Measurements from ENCODE around the gene BRME1. TPM values are rescaled to one million over a fixed set of nuclear protein-coding genes. Genes with fewer than 3 reads are reported as not detected.

The BRME1 gene
- total RNA-seq, 1 donor from 2014 or later: 0.51 TPM

- no peak for DNase-seq
Observed at GRCh38 chr19:13844130-13844631, 61.7 kb downstream of the BRME1 start.

DNA sequence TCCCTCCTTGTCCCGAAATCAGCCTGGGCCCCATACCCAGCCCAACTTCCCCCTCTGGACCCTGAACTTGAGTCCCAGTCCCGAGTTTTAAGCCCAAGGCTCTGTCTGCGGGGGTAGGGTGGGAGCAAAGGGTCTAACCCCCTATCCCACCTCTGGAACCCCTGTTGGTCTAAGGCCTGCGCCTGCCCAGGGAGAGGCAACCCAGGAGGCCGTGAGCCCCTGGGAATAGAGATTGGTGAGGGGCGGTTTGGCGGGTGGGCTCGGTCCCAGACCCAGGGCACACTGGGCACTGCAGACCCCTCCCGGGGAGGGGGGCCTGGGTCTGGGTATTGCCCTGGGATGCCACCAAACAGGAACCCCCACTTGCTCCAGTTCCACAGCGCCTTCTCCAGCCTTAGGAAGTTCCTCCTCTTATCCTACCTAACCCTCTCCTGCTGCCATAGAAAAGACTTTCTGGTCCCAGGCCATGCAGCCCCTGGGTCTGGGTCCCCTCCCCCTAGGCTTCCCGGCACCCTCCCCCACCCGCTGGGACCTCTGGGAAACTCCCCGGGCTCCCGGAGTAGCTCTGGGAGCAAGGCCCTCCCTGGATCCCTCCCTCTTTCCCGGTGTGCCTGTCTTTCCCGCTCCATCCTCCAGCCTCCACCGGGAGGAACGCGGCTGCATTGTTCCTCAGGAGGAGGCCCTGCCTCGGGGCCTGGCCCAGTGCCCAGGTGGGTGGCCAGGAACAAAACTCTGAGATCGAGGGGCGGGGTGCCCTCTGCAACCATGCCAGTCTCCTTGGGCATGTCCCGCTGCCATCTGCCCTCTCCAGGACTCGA, 62.6 kb downstream of the BRME1 start:
- DNase-seq: peak; percentile 60

- DNase-seq: peak; percentile 83
Observed at GRCh38 chr19:13842291-13843103, 63.4 kb downstream of the BRME1 start.

DNA sequence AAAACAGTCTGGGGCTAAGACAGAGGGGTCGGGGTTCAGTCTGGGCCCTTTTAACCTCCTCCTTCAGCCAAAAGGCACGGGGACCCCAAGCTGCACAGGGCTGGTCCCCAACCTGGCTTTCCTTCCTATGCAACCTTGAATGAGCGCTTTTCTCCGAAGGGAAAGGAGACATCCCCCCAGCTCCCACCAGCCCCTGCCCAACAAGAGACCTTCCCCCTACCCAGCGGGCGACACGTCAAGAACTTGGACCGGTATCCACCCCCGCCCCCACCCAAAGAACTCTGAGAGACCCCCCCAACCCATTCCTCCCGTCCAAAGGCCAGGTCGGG, 64.0 kb downstream of the BRME1 start:
- no peak for DNase-seq

- DNase-seq: peak; percentile 47
Observed at GRCh38 chr19:13841086-13841961, 64.6 kb downstream of the BRME1 start.

DNA sequence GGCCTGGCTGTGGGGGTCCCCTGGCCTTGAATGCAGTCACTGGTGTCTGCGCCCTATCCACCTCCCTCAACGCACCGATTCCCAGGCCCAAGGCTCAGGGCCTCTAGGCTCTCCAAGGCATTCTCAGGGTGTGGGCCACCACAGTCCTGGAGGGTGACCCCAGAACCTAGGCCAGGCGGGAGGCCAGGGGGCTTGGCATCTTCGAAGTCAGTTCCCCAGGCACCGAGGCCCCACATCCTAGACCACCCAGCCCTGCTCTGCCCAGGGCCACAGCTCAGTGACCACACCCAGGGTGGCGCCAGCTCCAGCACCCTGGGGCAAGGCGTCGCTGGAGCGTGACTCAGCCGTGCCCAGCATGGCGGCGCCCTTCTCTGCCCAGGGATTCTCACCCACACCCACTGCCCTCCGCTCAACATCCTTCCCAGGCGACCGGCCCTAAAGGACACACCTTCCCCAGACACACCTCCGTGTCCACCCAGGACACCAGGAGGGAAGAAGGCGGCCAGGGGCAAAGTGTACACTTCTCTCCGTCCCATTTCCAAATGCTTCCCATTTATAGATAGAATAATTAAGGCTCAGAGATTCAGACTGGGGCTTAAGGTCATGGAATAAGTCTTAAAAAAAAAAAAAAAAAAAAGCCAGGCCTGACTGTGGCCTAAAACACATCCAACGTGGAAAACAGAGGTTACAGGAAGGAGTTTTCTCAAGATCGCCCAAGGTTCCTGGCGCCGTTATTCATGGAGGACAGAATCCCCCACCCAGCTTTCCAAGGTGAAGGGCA, 65.4 kb downstream of the BRME1 start:
- DNase-seq: peak; percentile 49

DNA sequence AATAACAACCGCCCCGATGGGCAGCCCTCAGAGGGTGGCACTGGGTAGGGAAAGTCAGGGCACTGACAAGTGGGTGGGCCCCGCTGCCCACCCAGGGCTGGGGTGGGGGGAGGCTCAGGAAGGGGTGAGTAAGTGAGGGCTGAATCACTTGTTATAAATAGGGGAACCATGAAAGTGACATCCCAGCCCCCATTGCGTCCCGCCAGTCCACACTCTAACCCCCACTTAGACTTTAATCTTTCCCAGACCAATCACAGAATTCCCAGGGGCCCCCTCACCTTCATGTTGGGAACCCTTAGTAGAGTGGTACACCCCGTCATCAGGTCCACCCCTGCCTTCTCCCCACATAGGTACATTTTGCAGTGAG, 66.0 kb downstream of the BRME1 start:
- DNase-seq: no peak

DNA sequence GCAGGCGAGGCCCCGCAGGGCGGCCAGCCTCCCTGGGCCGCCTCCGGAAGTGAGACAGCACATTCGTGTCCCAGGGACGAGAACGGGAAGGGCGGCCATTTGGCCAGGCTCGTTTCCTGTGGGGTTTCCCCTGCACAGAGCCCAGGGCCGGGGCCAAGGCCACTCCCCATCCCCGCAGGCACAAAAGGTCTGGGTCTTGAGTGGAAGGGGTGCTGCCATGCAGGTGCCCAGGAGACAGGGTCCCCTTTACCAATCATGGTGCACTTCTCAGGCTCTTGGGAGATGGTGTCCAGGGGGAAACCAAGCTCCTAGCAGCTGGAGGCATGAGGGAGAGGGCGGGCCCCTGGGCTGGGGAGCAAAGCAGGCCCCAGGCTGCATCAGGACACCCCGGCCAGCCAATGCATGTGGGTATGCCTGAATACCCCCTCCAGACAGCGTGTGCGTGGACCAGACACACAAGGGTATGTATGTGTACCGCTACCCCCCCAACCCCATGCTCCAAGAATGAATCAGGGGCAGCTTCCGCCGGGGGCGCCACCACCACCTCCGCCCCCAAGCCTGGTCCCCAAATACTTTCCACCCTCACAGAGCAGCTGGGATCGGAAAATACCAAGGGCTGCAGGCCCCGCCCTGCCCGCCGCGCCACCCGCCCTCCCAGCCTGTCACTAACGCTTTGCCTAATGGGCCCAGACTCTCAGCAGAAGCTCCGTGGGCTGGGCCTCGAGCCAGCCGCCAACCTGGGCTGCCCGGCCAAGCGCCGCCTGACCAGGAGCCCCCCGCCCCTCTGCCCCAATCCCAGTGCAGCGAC, 66.6 kb downstream of the BRME1 start:
- peak; percentile 89 for DNase-seq

DNA sequence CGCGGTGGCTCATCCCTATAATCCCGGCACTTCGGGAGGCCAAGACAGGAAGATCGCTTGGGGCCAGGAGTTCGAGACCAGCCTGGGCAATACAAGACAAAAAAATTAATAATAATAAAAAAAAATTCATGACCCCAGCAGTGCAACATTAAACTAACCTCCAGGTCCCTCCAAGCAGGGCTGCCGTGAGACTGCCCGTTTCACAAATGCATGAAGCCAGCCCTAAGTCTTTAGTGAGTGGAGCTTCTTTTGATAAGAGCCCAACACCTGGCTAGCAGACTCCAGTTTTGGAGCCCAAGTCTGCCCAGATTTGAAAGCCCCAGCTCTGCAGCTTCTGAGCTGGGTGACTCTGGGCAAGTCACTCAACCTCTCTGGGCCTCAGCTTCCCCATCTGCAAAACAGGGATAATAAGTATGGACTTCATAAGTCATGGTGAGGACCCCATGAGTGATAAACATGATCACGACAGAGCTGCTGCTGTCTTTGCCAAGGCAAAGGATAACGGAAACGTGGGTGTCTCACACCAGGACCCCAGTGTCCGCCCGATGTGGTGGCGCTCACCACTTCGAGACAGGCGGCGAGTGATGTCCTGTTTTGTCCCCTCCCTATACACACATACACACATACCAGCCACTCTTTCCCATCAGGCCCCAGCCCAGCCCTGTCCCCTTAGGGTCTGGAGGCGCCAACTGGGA, 67.3 kb downstream of the BRME1 start:
- DNase-seq: no peak

DNA sequence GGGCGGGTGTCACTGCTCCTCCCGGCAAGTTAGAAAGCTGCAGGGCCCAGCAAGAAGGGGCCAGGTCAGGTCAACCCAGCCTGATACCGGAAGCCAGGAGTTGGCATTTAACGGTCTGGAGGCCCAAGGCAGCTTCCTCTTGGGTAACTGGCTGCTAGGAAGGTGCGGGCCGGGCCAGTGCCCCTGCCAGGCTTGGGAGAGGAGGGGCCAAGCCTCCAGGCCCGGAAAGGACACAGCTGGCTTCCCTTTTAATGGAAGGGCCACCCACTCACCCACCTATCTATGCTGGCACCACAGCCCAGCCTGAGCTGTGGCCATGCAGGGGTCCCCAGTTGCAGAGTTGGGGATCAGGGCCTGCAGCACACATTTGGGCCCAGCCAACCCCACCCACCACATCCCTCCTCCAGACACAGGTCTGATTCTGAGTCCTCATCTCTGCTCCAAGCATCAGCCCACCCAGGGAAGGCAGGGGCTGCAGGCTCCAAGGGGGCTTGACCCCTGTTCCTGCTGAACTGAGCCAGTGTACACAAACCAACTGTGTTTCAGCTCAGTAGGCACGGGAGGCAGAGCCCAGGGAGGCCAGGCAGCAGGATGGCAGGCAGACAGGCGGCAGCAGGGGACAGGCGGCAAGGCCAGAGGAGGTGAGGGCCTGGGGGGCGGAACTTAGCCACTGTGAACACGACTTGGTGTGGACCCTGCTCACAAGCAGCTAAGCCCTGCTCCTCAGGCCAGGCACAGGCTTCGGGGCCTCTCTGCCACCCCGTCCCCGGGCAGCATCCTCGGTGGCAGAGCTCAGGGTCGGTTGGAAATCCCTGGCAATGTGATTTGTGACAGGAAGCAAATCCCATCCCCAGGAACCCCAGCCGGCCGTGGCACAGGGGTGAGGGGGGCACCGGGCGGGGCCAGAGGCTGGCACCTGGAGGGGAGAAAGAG, 69.9 kb downstream of the BRME1 start:
- peak; percentile 47 for DNase-seq

DNA sequence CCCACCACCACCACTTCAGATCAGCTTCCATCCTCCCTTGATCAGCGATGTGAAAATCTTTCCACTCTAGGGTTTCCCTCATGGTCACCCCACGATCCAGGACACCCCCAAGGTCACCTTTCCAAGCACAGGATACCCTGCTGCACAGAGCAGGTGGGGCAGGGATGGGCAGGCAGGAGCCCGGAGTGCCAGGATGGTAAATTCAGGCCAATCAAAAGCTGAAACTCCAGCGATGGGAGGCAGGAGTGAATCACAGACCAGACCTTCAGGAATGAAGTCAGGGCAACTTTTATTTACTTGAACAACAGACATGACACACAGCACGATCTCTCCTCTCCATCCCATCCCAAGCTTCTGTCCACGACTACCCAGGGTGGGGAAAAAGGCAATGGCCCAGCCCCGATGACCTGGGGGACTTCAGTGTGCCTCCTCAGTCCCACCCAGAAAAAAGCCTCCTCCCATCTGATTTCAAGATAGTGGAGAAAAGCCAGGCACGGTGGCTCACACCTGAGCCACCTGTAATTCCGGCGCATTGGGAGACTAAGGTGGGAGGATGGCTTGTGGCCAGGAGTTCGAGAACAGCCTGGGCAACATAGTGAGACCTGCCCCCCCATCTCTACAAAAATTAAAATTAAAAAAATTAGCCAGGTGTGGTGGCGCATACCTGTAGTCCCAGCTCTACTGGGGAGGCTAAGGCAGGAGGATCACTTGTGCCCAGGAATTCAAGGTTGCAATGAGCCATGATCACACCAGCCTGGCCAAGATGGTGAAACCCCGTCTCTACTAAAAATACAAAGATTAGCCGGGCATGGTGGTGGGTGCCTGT, 71.5 kb downstream of the BRME1 start:
- peak; percentile 43 for DNase-seq

- DNase-seq: peak; percentile 93
Observed at GRCh38 chr19:13833330-13834243, 72.3 kb downstream of the BRME1 start.

Other genes starting within 250 kb of the BRME1 start
- gene MRI1, start 141.6 kb downstream of the BRME1 start, total RNA-seq: 51.8 and 58.0 TPM in 2 replicates
- 34.0 and 59.1 TPM in 2 replicates for gene C19orf53, start 131.7 kb downstream of the BRME1 start, total RNA-seq
- gene ZSWIM4, start 110.7 kb downstream of the BRME1 start, total RNA-seq: 23.7 and 26.0 TPM in 2 replicates
- not detected in 2 replicates for gene NANOS3, start 29.0 kb downstream of the BRME1 start, total RNA-seq
- gene CC2D1A, start 84 bp upstream of the BRME1 start, total RNA-seq: 6.8 and 10.5 TPM in 2 replicates
- 0.09 and 0.34 TPM in 2 replicates for gene PODNL1, start 32.3 kb upstream of the BRME1 start, total RNA-seq
- 8.0 and 17.9 TPM in 2 replicates for gene DCAF15, start 46.4 kb upstream of the BRME1 start, total RNA-seq
- gene RFX1, start 100.2 kb upstream of the BRME1 start, total RNA-seq: 2.0 and 7.5 TPM in 2 replicates
- not detected in 2 replicates for gene RLN3, start 122.0 kb upstream of the BRME1 start, total RNA-seq
- gene IL27RA, start 125.6 kb upstream of the BRME1 start, total RNA-seq: 4.5 and 11.4 TPM in 2 replicates
- gene PALM3, start 156.0 kb upstream of the BRME1 start, total RNA-seq: not detected in 2 replicates
- under 0.01 and 0.19 TPM in 2 replicates for gene MISP3, start 166.7 kb upstream of the BRME1 start, total RNA-seq
- not detected in 2 replicates for gene C19orf67, start 179.7 kb upstream of the BRME1 start, total RNA-seq
- gene SAMD1, start 184.6 kb upstream of the BRME1 start, total RNA-seq: 22.3 and 25.2 TPM in 2 replicates
- gene PRKACA, start 211.6 kb upstream of the BRME1 start, total RNA-seq: 42.7 and 92.6 TPM in 2 replicates
- gene ASF1B, start 230.5 kb upstream of the BRME1 start, total RNA-seq: 11.4 and 26.8 TPM in 2 replicates